GM18502 (cell line): ENCODE results near the gene NRXN2.

ENCODE experiments used
- ATAC-seq: cut with Tn5 transposase; IDR thresholded peaks from one replicate; pipeline ENCODE4 v1.9.1; 2021; ENCODE audit warnings: mild to moderate bottlenecking; ENCODE audit not compliant: unreplicated experiment, poor library complexity

NRXN2 gene

DNA sequence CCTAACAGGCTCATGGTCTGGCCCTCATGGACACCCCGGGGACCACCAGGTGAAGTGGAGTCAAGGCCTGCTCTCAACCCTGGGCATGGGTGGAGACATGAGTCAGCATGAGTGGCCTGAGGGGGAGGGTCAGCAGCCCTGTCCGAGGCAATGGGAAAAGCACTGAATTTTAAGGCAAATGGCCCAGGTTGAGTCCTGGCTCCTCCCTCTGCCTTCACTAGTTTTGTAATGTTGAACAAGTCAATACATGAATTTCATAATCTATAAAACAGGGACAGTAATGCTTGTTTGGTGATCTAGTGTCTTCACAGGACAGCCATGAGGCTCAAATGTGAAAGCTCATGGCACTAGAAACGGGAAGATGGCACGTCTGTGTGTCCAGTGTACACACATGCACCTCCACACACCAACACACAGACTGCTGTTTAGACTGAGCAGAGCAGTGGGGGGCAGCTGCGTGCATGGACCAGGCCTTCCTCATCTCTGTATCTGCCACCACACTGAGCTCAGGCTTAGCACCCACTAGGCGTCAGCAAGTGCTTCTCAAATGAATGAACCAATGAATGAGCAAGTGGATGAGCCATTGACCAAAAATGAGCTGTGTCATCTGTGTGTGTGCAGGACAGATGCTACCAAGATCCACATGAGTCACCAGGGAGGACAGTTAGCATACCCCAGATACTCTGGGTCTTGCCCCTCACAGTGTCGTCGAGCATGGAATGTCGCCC is 63.4 kb downstream of the NRXN2 start:
- no peak for ATAC-seq

DNA sequence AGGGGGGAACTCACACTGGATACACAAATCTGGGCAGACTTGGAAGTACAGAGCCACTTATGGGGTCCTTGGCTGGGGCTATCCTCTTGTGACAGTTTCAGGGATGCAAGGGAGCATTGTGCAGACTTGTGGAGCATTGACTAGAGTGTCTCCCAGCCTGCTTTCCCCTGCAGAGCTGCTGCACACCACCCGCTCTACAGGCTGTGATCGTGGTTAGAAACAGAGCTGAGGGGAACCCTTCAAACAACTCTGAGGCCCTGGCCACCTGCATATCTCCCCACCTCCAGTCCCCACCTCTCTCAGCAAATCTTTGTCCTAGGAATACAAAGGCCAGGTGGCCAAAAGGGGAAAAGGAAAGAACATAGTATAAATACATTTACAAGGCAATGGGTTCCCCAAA is 64.7 kb downstream of the NRXN2 start:
- ATAC-seq: no peak

DNA sequence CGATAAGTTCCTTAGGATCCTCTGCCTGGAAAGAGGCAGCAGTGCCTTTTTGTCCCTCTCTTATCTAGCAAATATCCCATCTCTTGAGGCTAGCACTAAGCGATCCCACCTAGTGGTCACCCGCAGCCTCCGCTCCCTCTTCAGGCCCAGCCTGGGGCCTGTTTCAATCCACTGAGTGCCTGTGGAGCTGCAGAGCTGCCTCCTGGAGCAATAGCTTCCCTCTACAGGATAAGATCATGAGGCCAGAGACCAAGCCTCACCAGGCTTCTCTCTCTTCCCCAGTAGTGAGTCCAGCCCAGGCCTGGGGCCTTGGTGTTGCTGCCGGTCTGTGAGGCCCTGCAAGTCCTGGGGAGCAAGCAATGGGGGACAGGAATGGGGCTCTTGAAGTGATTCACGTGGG is 66.1 kb downstream of the NRXN2 start:
- ATAC-seq: no peak

DNA sequence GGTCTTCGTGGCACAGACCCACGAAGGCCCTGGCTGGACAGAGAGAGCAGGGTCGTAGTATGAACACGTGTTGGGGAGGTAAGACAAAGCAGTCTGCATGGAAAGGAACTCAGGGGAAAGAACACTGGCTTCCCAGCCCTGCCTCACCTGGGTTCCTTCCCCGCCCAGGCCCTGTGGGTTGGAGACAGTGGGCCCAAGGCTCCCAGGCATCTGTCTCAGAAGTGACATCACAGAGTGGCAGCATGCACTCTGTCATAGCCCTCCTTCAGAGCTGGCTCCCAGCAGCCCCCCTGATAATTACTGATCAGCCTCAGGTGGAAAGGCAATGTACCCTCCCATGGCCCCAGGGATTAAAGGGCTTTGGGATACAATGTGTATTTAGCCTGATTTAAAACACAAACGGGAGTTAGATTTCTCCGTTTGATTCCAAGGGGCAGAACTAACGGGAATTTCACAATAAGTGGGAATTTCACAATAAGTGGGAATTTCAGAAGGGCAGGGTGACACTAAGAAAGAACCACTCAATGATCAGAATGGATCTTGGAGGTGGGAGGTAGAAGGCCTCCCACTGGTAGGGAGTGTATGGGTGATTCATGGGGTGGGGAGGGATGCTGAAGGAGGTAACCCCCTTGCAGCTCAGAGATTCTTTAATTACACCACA is 66.9 kb downstream of the NRXN2 start:
- ATAC-seq: no peak

DNA sequence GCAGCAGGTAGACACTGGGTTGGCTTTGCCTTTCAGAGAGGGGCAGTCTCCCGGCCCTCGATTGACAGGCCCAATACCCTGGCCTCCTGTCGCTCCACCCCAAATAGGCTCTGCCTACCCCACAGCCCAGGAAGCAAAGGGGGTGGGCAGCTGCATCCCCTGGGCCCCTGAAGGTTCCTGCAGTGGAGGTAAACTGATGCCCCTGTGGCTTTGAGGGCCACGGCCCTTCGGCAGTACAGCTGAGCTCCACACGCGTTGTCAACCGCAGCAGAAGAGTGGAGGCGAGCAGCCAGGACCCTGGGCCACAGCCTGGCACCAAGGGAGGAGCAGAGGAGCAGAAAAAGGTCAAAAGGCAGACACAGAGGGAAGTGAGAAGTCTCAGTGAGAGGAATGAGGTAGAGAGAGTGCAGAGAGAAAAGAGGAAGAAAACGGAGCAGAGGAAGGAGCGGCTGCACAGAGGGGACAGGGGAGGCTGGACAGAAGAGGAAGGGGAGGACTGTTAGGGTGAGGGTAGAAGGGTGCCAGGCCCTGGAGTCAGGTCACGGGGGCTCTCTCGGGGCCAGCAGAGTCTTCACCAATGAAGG is 67.9 kb downstream of the NRXN2 start:
- ATAC-seq: no peak

DNA sequence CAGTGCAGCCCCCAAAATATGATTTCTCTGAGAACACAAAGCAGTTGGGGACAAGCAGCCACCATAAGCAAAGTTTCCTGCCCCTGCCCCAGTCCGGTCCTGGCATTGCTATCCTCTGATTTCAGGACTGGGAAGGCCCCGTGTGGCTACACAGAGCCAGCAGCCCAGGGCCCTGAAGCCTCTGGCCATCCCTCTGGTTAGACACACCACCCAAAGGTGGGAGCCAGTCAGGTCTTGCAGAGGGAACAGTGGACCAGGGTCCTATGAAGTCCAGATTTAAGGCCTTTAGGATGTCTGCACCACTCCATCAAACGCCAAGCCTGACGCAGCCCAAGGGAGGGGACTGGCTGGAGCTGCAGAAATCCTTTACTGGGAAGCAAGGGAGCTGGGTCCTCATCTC is 68.6 kb downstream of the NRXN2 start:
- no peak for ATAC-seq

DNA sequence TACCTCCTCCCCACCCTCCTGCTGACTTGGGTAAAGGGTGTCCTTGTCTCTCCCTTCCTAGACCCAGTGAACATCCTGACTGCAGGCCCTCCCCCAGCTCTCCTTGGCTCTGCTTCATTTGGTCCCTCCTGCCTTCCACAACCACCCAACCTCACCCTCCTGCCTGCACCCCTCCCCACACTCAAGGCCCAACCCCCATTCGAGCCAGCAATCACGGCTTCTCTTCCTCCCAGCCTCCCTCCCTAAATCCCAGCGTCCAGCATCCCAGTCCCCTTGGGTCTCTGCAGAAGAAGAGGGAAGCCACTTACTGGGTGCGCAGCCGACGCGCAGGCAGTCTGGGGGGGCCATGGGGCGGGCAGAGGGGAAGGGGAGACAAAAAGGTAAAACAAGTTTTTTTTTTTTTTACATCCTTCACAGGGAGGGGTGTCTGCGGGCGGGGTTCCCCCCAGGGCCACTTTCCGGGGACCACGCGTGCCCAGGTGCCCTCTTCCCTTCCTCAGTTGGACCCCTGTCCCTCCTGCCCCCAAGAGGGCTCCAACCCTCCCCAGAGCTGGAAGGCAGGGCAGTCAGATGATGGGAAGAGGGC is 69.5 kb downstream of the NRXN2 start:
- ATAC-seq: no peak

DNA sequence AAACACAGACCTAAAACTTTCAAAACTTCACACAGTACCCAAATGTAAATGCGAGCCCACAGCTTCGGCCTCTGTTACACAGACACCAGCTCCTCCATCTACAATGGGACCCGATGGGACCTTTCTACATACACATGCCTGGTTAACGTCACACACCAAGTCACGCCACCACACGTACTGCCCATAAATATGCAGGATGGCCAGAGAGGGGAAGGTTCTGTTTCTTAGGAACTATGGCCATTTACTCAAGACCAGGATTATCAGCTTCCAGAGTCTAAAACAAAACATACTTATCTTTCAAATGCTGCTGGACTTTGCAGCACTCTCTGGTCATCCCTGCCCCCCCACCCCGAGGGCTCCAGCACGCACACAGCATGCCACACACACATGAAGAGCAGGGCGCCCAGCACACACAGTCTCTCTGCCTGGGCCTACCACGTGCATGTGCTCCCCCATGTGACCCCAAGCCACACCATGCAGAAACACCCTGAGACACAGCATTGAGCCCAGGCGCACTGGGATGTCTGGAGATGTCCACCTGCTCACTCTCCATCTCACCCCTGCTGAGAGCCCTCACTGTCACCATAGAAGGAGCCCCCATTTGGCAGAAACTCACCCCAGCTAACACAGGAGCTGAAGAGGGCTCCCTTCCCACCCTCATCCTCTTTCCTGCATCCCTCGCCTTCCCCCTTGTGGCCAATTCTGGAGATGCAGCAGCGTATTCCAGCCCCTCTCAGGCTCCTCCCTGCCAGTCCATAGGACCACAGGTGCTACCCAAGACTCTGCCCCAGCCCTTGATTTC is 70.2 kb downstream of the NRXN2 start:
- ATAC-seq: no peak

DNA sequence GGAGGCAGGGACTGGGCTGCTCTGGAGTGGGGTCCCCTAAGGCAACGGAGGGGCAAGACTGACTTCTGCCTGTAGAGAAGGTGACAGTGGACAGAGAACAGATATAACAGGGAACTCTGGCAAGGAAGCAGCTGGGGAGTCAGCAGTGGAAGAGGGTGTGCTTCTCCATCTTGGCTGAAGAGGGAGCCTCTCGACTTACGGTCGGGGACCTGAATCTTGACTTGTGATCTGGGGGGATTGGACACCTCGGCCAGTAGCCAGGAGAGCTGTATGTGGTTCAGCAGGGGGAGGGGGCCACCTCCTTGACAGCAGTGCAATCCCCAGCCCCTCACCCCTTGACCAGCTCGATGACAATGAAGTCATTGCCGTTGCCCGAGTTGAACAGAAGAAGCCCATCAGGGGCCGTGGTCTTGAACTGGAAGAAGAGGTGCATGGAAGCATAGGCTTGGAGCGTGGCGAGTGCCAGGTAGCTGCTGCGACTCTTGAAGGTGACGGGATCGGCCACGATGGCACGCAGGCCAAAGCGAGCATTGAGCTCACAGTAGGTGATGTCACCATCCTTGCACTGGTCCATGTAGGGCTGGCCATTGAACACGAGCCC is 72.0 kb downstream of the NRXN2 start:
- no peak for ATAC-seq

DNA sequence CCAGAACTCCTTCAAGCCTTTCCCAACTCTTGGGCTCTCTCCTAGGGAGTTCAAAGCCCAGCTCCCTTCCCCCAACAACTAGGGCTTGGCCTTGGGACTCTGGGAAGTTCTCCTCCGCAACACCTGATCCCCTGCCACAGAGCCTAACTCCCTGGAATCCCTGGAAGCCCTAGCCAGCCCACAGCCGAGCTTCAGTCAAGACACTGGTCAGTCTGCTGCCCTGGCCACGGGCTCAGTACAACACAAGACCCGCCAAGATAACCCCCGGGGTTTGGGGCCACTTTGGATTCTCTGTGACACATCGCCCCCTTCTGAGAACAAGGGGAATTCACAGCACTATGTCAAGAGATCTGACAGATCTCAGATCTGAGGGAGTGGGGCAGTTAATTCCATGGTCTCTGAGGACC is 73.7 kb downstream of the NRXN2 start:
- no peak for ATAC-seq

DNA sequence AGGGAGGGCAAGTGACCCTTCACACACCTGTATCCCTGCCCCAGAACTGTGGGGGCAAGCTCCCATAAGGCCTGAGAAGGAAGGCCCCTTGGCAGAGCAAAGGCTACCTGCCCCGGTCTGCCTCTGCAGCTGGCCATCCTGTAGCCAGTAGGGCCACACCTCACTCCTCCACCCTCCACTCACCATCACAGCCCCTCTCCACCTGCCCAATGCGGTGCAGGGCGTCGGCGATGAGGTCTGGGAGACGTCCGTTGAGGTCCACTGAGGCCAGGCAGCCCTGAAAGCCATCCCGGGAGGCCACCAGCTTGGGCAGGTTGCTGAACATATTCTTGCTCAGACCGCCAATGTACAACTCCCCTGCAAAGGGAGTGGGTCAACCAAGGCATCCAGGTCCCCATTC is 74.4 kb downstream of the NRXN2 start:
- ATAC-seq: no peak

DNA sequence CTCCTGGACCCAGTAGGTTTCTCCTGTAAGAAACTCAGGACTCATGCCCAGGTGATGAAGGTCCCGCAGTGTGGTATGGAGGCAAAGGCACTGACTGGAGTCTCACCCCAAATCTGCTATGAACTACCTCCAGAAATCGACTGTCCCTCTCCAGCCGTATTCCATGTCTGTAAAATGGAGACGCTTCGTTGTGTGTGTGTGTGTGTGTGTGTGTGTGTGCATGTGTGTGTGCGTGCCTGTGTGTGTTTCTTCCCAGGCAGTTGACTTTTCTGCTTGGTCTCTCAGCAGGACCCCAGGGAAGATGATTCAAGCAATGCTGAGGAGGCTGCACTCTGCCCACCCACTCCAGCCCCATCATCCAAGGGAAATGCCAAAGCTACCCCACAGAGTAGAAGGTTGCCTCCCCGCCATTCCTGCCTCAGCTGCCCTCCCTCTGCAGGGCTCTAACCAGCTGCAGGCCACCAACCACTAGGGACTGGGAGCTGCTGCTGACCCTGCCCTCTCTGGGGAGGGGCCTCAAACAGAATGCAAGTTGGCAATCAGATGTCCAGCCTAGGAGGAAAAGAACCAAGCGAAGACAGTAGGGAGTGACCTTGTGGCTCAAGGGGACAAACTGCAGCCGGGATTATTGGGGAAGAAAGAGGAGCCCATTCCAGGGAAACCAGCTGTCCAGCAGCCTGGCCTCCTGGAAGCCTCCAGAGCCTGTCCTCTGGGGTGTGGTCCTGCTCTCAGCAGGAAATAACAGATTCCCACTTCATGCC is 75.8 kb downstream of the NRXN2 start:
- ATAC-seq: no peak

DNA sequence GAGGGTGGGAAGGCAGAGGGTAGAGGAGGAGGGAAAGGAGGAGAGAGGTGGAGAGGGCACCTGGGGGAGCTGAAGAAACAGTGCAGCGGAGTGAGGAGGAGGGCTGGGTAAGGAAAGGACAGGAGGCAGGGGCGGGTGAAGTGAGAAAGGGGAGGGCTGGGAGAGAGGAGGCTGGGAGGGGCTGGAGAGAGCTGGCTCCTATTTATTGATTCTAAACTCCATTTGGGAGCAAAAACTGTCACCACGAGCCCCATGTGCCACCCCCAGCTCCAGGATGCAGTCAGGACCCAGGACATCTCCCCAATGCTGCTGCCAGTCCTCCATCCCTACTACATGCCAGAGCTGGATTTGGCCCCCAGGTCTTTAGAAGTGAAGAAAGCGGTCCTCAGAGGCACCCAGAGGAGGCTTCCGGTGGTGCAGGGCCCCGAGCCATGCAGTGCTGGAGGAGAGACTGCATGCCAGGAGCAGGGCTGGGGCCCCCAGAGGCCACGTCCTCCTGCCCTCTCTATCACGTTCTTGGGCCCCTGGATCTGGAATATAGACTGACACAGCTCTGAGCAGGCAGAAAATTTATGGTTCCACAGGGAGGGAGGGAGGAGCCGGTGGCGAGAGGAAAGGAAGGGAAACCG is 78.2 kb downstream of the NRXN2 start:
- ATAC-seq: no peak

DNA sequence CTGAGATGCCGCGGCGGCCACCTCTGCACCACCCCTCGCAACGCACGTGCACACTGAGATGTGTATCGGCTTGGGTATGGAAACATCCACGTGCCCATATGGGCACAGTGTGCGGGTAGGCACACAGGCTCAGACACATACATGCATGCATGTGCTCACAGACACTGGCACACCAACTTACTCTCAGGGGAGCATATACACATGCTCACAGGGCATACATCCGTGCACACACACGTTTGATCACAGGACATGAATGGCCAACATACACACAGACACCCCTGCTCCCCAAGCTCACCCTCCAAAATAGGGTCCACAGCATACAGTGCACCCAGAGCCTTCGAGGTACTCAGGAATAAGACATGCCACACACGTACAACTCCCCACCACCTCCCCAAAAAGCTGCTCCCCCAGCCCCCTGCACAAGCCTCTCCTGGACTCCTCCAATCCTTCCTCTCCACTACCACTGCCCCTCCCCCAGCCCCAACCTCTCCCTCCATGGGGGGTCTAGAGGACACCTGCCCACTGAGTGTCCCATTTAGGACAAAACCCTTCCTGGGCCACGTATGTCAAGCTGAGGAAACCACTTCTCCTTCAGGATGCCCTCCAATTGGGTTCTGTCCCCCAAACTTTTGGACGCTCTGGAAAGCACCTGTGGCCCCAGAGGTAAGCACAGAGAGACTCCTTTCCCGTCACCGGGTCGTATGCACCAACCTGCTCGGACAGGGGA is 78.9 kb downstream of the NRXN2 start:
- no peak for ATAC-seq

DNA sequence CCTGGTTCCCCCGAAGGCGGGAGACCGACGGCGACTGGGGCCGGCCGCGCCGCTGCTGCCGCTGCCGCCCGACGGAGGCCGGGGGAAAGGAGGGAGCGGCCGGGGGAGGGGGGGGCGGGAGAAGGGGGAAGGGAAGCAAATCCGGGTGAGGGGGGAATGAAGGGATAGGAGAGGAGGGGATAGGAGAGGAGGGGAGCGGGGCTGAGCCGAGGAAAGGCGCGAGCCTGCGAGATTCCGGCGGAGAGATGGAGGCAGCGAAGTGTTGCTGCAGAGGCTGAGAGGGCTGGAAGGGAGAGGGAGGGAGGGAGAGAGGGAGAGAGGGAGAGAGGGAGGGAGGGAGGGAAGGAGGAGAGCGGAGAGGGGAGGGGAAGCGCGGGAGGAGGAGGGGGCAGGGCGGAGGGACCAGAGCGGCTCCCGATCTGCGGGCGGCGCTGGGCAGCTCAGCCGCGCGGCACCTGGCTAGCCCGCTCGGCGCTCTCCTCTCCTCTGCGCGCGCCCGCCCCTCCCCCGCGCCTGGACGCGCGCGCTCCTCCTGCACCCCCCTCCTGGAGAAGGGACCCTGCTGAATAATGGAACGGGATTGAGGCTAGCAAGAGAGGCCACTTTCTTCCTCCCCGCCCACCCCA is 79.6 kb downstream of the NRXN2 start:
- ATAC-seq: no peak

DNA sequence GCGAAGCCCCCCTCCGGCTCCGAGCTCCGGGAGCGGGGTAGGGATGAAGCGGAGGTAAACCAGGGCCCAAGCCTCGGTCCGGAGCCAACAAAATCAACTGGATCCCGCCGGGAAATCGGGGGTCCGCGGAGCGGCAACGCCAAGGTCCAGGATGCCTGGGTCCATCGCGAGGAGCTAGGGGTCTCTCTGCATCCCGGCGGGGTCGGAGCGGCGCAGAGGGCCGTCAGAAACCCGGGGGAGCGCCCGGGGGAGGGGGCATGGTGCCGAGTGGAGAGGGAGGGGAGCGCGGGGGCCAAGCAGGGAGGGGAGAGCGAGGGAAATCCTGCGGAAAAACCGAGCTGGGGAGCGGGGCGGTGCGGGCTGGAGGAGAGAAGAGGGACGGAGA is 80.1 kb downstream of the NRXN2 start:
- no peak for ATAC-seq

DNA sequence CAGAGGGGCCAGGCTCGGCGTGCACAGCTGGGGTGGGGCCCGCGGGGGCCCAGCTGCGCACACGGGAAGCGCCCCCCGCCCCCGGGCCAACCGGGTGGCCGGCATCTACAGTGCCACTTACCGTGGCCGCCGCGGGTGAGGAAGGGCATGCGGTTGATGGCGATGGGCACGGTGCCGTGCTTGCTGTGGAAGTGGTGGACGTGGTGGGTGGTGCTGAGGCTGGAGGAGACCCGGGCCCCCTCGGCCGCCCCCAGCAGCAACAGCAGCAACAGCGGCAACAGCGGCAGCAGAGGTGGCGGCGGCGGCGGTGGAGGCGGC is 80.6 kb downstream of the NRXN2 start:
- ATAC-seq: no peak
